AG04449 (cell line): ENCODE measurements around the gene TMCO6.
"Not testable (repeated sequence)": the region's sequence is repeated elsewhere in the genome, so short reads cannot be mapped to it uniquely, and the experiment has no call there.

Experiments used
- CTCF ChIA-PET: fragments of 350-600 bp; formaldehyde crosslinking; extraction: SDS; loops from one replicate; lab custom pipeline; 2021; ENCODE audit warnings: antibody characterized with exemption; lab: Yijun Ruan, JAX
- POLR2A ChIA-PET: fragments of 400-600, 350-600 bp; formaldehyde crosslinking; extraction: SDS; loops from one replicate; lab custom pipeline; 2020; ENCODE audit warnings: antibody characterized with exemption, inconsistent platforms; lab: Yijun Ruan, JAX
- DNase-seq: peaks from one replicate; pipeline ENCODE4 v3.0.0-alpha.2; 2010; ENCODE audit warnings: low read depth, low spot score
- H3K4me3 ChIP-seq: 2 replicates; pipeline ENCODE4 v1.5.1; 2011; ENCODE audit warnings: low read depth, mild to moderate bottlenecking, control low read depth, low read length
- CTCF ChIP-seq: IDR thresholded peaks from one replicate; pipeline ENCODE4 v1.5.1; 2011; ENCODE audit warnings: mild to moderate bottlenecking, moderate library complexity, low read length, control low read depth, inconsistent platforms; ENCODE audit not compliant: insufficient read depth; ENCODE audit errors: missing control alignments

Gene TMCO6

GRCh38 chr5:140607031-140607430 lies 32.2 kb upstream of the TMCO6 start:
- ChIA-PET CTCF (no interaction called here), POLR2A (no interaction called here)
- no peak for DNase-seq
- H3K4me3 ChIP-seq = no peak overlapping the region
- no peak for TF ChIP-seq CTCF

DNA sequence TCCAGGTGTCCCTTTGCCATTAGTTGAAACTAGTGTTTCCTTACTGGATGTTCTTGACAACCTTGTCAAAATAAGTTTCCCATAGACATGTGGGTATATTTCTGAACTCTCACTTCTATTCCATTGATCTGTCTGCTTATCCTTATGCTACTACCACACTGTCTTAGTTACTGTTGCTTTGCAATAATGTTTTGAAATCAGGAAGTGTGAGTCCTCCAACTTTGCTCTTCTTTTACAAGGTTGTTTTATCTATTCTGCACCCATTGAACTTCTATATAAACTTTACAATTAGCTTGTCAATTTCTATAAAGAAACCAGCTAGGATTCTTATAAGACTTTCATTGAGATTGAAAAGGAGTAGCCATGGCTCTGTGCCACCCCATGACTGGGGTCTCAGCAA lies 30.5 kb upstream of the TMCO6 start:
- no peak for DNase-seq
- POLR2A ChIA-PET = interaction anchor here (0.6 kb wide), 1 partner anchor 18 kb away, joined by 3 read pairs; no protein-coding TSS in a partner anchor
- CTCF ChIA-PET = no interaction called here
- TF ChIP-seq CTCF = no peak
- H3K4me3 ChIP-seq = no peak overlapping the region

GRCh38 chr5:140609126-140609525 lies 30.1 kb upstream of the TMCO6 start:
- CTCF ChIA-PET = no interaction called here
- DNase-seq = no peak
- no peak for TF ChIP-seq CTCF
- H3K4me3 ChIP-seq = no peak overlapping the region
- POLR2A ChIA-PET = interaction anchor here (0.6 kb wide), 1 partner anchor 18 kb away, joined by 3 read pairs; no protein-coding TSS in a partner anchor

DNA sequence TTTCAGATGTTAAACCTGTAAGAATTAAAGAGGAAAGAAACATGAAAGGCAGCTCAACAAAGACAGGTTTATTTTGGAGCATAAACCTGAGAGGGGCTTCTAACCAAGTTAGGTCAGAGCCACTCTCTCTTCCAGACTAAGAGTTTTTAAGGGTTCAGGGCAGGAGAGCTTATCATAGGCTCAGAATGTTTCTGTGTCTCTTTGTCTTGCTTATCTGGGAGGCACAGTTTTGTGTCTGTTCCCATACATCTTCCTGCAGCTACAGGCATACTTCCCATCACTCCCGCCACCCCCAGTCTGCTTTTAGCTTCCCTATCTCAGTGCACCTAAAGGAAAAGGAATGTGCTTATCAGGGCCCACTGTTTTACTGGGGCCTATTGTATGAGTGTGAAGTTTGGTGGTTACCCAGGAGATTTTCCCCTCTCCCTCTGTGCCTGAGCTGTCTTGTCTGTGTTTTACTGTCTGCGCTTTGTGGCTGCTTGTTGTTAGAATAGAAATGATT lies 28.2 kb upstream of the TMCO6 start:
- POLR2A ChIA-PET = no interaction called here
- DNase-seq = no peak
- no peak overlapping the region for H3K4me3 ChIP-seq
- CTCF ChIA-PET = no interaction called here
- no peak for TF ChIP-seq CTCF

- TF ChIP-seq CTCF = no peak
- CTCF ChIA-PET = interaction anchor here (0.9 to 1.7 kb wide), 2 partner anchors 10 to 12 kb away, joined by 4 to 5 read pairs; partner anchors contain the start of gene CD14
- no peak for DNase-seq
- POLR2A ChIA-PET = no interaction called here
- H3K4me3 ChIP-seq = no peak overlapping the region
Observed at GRCh38 chr5:140622301-140622700, 16.9 kb upstream of the TMCO6 start.

DNA sequence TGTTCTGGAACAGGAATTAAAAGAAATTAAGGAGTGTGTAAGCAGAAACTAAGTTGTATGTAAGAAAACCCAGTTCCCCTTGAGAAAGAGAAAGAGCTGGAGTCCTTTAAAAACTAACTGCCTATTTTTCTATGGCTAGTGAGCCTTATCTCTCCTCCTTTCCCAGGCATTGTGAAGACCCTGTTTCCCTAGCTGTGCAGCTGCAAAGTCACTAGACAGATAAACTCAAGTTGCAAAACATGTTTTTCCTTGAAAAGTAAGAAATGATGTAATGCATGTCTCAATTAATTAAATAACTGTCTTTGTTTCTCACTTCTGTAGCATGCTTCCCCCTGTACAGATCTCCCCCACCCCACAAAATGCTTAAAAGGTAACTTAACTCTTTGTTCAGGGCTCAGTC lies 16.2 kb upstream of the TMCO6 start:
- H3K4me3 ChIP-seq, DNase-seq, POLR2A ChIA-PET: not testable (repeated sequence)
- CTCF ChIA-PET = interaction anchor here (1.7 kb wide), 1 partner anchor 10 kb away, joined by 4 read pairs; the partner anchor contains the start of gene CD14

GRCh38 chr5:140624886-140625285 lies 14.4 kb upstream of the TMCO6 start:
- DNase-seq, POLR2A ChIA-PET, H3K4me3 ChIP-seq: not testable (repeated sequence)
- CTCF ChIA-PET = interaction anchor here (0.9 kb wide), 1 partner anchor 11 kb away, joined by 3 read pairs; no protein-coding TSS in a partner anchor
